ENCODE results near the gene TAF5L.
"Not testable (repeated sequence)": the region's sequence is repeated elsewhere in the genome, so short reads cannot be mapped to it uniquely, and the experiment has no call there.

Gene TAF5L

GRCh38 chr1:229603371-229604005, 22.4 kb downstream of the TAF5L start:
- DNase-seq (ENCODE audit: low read depth), result no peak

GRCh38 chr1:229600229-229600628, 25.7 kb downstream of the TAF5L start:
- DNase-seq (ENCODE audit: low read depth), result no peak

- DNase-seq (ENCODE audit: low read depth), result no peak
Observed at GRCh38 chr1:229599218-229599954, 26.5 kb downstream of the TAF5L start.

GRCh38 chr1:229597877-229598276, 28.0 kb downstream of the TAF5L start:
- no peak for DNase-seq (ENCODE audit: low read depth)

GRCh38 chr1:229596925-229597699, 28.8 kb downstream of the TAF5L start:
- no peak for DNase-seq (ENCODE audit: low read depth)

- DNase-seq (ENCODE audit: low read depth), result not testable (repeated sequence)
Observed at GRCh38 chr1:229595876-229596275, 30.0 kb downstream of the TAF5L start.

GRCh38 chr1:229594227-229595008, 31.5 kb downstream of the TAF5L start:
- no peak for DNase-seq (ENCODE audit: low read depth)

- no peak for DNase-seq (ENCODE audit: low read depth)
Observed at GRCh38 chr1:229593800-229594199, 32.1 kb downstream of the TAF5L start.

- DNase-seq (ENCODE audit: low read depth), result no peak
Observed at GRCh38 chr1:229590119-229590518, 35.8 kb downstream of the TAF5L start.

GRCh38 chr1:229585338-229585737, 40.6 kb downstream of the TAF5L start:
- DNase-seq (ENCODE audit: low read depth), result no peak

GRCh38 chr1:229582715-229583114, 43.2 kb downstream of the TAF5L start:
- DNase-seq (ENCODE audit: low read depth), result no peak

GRCh38 chr1:229582011-229582694, 43.8 kb downstream of the TAF5L start:
- no peak for DNase-seq (ENCODE audit: low read depth)

- no peak for DNase-seq (ENCODE audit: low read depth)
Observed at GRCh38 chr1:229581485-229581884, 44.4 kb downstream of the TAF5L start.

- no peak for DNase-seq (ENCODE audit: low read depth)
Observed at GRCh38 chr1:229579059-229579673, 46.8 kb downstream of the TAF5L start.

- no peak for DNase-seq (ENCODE audit: low read depth)
Observed at GRCh38 chr1:229578168-229579058, 47.5 kb downstream of the TAF5L start.

GRCh38 chr1:229574679-229575442, 51.1 kb downstream of the TAF5L start:
- DNase-seq (ENCODE audit: low read depth), result no peak

GRCh38 chr1:229572286-229572685, 53.6 kb downstream of the TAF5L start:
- no peak for DNase-seq (ENCODE audit: low read depth)

- no peak for DNase-seq (ENCODE audit: low read depth)
Observed at GRCh38 chr1:229570891-229571516, 54.9 kb downstream of the TAF5L start.

- no peak for DNase-seq (ENCODE audit: low read depth)
Observed at GRCh38 chr1:229570305-229570704, 55.6 kb downstream of the TAF5L start.

All from activated T-helper 1 cell treated with Interleukin-2 at 50 U/mL for 16 hours (primary cell).